ENCODE results near the gene IL5RA.

Gene IL5RA

GRCh38 chr3:3109407-3110298 lies 521 bp downstream of the IL5RA start:
- DNase-seq, result no peak

GRCh38 chr3:3107858-3108257 lies 2.3 kb downstream of the IL5RA start:
- DNase-seq, result no peak

GRCh38 chr3:3107181-3107580 lies 3.0 kb downstream of the IL5RA start:
- DNase-seq, result no peak

GRCh38 chr3:3105815-3106214 lies 4.4 kb downstream of the IL5RA start:
- DNase-seq, result no peak

GRCh38 chr3:3105246-3105645 lies 4.9 kb downstream of the IL5RA start:
- no peak for DNase-seq

GRCh38 chr3:3102751-3103150 lies 7.4 kb downstream of the IL5RA start:
- no peak for DNase-seq

- DNase-seq, result no peak
Observed at GRCh38 chr3:3101660-3102458, 8.3 kb downstream of the IL5RA start.

- DNase-seq, result no peak
Observed at GRCh38 chr3:3097958-3098357, 12.2 kb downstream of the IL5RA start.

- DNase-seq, result no peak
Observed at GRCh38 chr3:3089017-3089416, 21.2 kb downstream of the IL5RA start.

- DNase-seq, result no peak
Observed at GRCh38 chr3:3087716-3088465, 22.3 kb downstream of the IL5RA start.

- no peak for DNase-seq
Observed at GRCh38 chr3:3087279-3087678, 22.9 kb downstream of the IL5RA start.

GRCh38 chr3:3086239-3086638 lies 23.9 kb downstream of the IL5RA start:
- no peak for DNase-seq

- no peak for DNase-seq
Observed at GRCh38 chr3:3085782-3086181, 24.4 kb downstream of the IL5RA start.

GRCh38 chr3:3084890-3085289 lies 25.3 kb downstream of the IL5RA start:
- no peak for DNase-seq

- no peak for DNase-seq
Observed at GRCh38 chr3:3082234-3082924, 27.8 kb downstream of the IL5RA start.

GRCh38 chr3:3081381-3082233 lies 28.6 kb downstream of the IL5RA start:
- DNase-seq, result no peak

GRCh38 chr3:3080309-3080708 lies 29.9 kb downstream of the IL5RA start:
- DNase-seq, result no peak

GRCh38 chr3:3074551-3075257 lies 35.5 kb downstream of the IL5RA start:
- DNase-seq, result no peak

- no peak for DNase-seq
Observed at GRCh38 chr3:3071136-3071535, 39.0 kb downstream of the IL5RA start.

GRCh38 chr3:3069723-3070122 lies 40.5 kb downstream of the IL5RA start:
- DNase-seq, result no peak
